Right lobe of liver (tissue), 6 donors: ENCODE measurements around the gene RASGRP1. TPM values are rescaled to one million over a fixed set of nuclear protein-coding genes. Genes with fewer than 3 reads are reported as not detected.
A peak's percentile ranks its signal among the peaks of the same experiment; 100 is the strongest.

ENCODE experiments used
- ATAC-seq, 4 donors: fragments of 200-7000 bp; cut with Tn5 transposase; one replicate each; pipeline ENCODE4 v1.9.1; 2020; ENCODE audit warnings: mild to moderate bottlenecking in 4 of 4, moderate library complexity in 4 of 4
- DNase-seq, 3 donors: peaks; one replicate each; pipeline ENCODE4 v3.0.0-alpha.2; 2020
- H3K27ac ChIP-seq, 3 donors: fragments of 200-600 bp; one replicate each; pipeline ENCODE4 v1.8.0; 2022
- H3K27me3 ChIP-seq, 2 donors: fragments of 200-600 bp; one replicate each; pipeline ENCODE4 v1.8.0; 2022
- H3K36me3 ChIP-seq, 4 donors: fragments of 200-600 bp; sonication (generic) in 1 of 4; one replicate each; pipeline versions ENCODE4 v1.5.1 to v1.8.0; 2017 to 2022; ENCODE audit warnings: control low read depth in 1 of 4
- H3K4me1 ChIP-seq, 4 donors: fragments of 200-600 bp; sonication (generic) in 1 of 4; one replicate each; pipeline versions ENCODE4 v1.5.1 to v1.8.0; 2017 to 2022; ENCODE audit warnings: control low read depth in 1 of 4
- H3K4me3 ChIP-seq, 3 donors: fragments of 200-600 bp; one replicate each; pipeline ENCODE4 v1.8.0; 2022
- H3K9me3 ChIP-seq, 4 donors: fragments of 200-600 bp; sonication (generic) in 1 of 4; one replicate each; pipeline versions ENCODE4 v1.5.1 to v1.8.0; 2017 to 2022; ENCODE audit warnings: control low read depth in 1 of 4
- POLR2A ChIP-seq: fragments of 450-650 bp; IDR thresholded peaks from one replicate; pipeline ENCODE4 v1.6.1; 2017; ENCODE audit warnings: antibody characterized with exemption, mild to moderate bottlenecking
- WGBS: methylation state at CpG from one replicate; pipeline ENCODE4 v1.1.6; 2018; ENCODE audit warnings: low coverage, low lambda C conversion rate; ENCODE audit not compliant: insufficient coverage; ENCODE audit errors: missing lambda C conversion rate; 5-methylcytosine and 5-hydroxymethylcytosine counted together
- intact Hi-C, 2 donors: fragments of 100-400 bp; cut with DNase I; formaldehyde crosslinking; loops; one replicate each; pipeline versions ENCODE4 v1.11.2 to v1.14.1; 2022
- total RNA-seq, 6 experiments: library from RNA; depleted of rRNA in 2 of 6; stranded (reverse); fragments of >200 nt in 2 of 6; fragmentation: NEBNext Ultra II Directional in 3 of 6; extraction: Animal tissue kit (Norgen Biotek cat#: 25700) in 3 of 6; gene quantifications; one replicate each; pipeline versions ENCODE4 v1.1.0 to v1.2.4, GENCODE V29; 2016 to 2023
- TF ChIP-seq, protein P1 (sequence below), 4 donors: fragments of 200-600 bp in 3 of 4; fragments of 450-650 bp in 1 of 4; IDR thresholded peaks; one replicate each; pipeline versions ENCODE4 v1.5.1 to v1.8.0; 2016 to 2022; ENCODE audit warnings: antibody characterized with exemption in 4 of 4, mild to moderate bottlenecking in 2 of 4
- donor health status: DM: no; HTN: yes; CAD: no.
- donor health status: DM: no; HTN: no; CAD: no.
- donor health status: DM: no; HTN: no; CAD: no.
- donor health status: DM: no; HTN: yes; CAD: no.
- donor health status: DM: no; HTN: yes; CAD: no.

The RASGRP1 gene
- total RNA-seq, 6 experiments from 2014 or later = 0.11 to 0.64 (median 0.32) TPM

DNA sequence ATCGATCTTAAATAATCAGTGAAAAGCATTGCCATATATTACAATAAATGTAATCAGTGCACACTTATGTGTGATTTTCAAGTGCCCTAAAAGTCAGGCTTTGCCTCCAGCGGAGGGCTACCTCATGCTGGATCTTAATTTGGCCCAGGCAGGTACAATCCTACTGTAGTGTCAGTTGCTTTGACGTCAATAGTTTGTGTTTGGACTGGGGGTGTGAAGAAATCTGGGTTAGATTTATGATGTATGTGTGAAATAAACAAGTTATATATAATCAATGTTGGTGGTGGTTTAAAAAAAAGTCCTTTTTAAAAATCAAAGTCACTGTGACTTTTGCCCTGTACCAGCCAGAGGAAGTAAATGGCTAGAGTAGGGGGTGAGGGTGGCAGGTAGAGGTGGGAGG is 14.0 kb upstream of the RASGRP1 start:
- DNase-seq = no peak
- Histone ChIP-seq H3K9me3 (no peaks in the 10 kb centered on the region), H3K4me1 (no peaks in the 10 kb centered on the region), H3K36me3 (no peaks in the 10 kb centered on the region), H3K27ac (no peak overlapping the region), H3K4me3 (no peak overlapping the region), H3K27me3 (no peaks in the 10 kb centered on the region)
- intact Hi-C loops = no loop called here
- TF ChIP-seq, protein P1, sequence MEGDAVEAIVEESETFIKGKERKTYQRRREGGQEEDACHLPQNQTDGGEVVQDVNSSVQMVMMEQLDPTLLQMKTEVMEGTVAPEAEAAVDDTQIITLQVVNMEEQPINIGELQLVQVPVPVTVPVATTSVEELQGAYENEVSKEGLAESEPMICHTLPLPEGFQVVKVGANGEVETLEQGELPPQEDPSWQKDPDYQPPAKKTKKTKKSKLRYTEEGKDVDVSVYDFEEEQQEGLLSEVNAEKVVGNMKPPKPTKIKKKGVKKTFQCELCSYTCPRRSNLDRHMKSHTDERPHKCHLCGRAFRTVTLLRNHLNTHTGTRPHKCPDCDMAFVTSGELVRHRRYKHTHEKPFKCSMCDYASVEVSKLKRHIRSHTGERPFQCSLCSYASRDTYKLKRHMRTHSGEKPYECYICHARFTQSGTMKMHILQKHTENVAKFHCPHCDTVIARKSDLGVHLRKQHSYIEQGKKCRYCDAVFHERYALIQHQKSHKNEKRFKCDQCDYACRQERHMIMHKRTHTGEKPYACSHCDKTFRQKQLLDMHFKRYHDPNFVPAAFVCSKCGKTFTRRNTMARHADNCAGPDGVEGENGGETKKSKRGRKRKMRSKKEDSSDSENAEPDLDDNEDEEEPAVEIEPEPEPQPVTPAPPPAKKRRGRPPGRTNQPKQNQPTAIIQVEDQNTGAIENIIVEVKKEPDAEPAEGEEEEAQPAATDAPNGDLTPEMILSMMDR (IDR thresholded peaks at IDR 0.05) = no peak
- TF ChIP-seq POLR2A = no peak
- 63% methylated on average over 3 of the region's 3 CpGs for WGBS
- ATAC-seq = no peak

DNA sequence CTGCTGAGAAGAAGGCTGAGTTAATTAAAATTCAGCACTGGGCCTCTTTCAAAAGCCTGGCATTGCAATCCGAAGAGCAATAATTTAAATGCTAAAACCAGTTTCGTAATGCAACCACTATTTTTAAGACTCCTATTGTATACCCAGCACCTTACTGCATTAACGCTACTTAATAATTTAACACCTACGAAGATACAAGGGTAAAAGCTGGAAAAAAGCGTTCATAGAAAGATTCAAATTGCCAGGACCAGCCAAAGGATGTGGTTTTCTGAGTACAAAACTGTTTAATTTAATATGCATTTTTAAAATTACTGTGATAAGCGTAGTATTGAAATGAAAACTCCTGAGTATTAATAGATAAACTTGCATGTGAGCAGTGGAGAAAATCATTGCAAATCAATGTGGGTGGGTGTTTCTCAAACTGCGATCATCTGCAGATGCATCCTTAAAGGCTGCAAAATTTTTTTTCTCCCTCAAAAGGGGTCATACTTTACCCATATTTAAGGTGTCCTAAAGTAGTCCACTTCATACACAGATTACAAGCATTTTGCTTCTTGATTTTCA is 12.9 kb upstream of the RASGRP1 start:
- Histone ChIP-seq H3K9me3 (no peaks in the 10 kb centered on the region), H3K4me3 (no peak overlapping the region), H3K27me3 (no peaks in the 10 kb centered on the region), H3K27ac (no peak overlapping the region), H3K36me3 (no peaks in the 10 kb centered on the region), H3K4me1 (no peaks in the 10 kb centered on the region)
- ATAC-seq (no peak), DNase-seq (no peak)
- 49% methylated on average over 6 of the region's 7 CpGs for WGBS
- TF ChIP-seq, protein P1 (IDR thresholded peaks at IDR 0.05) = no peak
- TF ChIP-seq POLR2A = no peak
- intact Hi-C loops = no loop called here

DNA sequence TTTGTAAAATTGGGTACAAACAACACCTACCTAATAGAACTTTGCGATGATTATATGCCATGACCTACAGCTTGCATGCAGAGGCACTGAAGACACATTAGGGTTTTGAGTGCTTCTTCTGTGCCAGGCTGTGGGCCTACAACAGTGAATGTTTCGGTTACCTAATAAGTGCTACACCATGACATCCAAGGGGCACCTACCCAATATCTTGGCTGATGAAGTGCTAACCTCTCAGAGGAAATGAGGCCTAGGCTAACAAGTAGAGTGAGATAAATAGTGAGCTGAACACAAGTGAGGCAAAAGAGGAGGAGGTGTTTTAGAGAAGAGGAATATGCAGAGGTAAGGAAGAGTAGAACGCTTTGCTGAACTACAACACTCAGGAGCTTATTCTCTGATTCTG is 12.2 kb upstream of the RASGRP1 start:
- Histone ChIP-seq H3K9me3 (no peaks in the 10 kb centered on the region), H3K4me1 (no peaks in the 10 kb centered on the region), H3K4me3 (no peak overlapping the region), H3K27me3 (no peaks in the 10 kb centered on the region), H3K36me3 (no peaks in the 10 kb centered on the region), H3K27ac (no peak overlapping the region)
- intact Hi-C loops = no loop called here
- ATAC-seq (peak in 1 of 4 donors; percentile 15), DNase-seq (no peak)
- 78% methylated on average over 1 of the region's 3 CpGs for WGBS
- TF ChIP-seq POLR2A = no peak
- TF ChIP-seq, protein P1 (IDR thresholded peaks at IDR 0.05) = no peak

DNA sequence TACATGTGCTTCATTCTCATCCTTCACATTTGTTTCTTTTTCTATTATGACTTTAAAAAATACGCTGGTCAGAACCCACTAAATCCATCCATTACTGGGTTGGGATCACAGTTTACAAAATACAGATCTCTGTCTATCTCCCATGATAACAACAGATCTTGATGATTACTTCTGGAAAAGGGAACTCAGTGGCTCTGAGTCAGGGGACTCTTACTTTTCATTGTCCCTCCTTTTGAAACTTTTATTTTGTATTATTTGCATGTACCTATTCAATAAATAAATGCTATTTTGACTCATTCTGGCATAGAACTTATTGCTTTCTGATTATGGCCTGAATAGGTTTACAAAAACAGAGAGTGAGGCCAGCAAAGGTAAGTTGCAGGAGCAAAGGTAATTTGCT is 11.6 kb upstream of the RASGRP1 start:
- Histone ChIP-seq H3K9me3 (no peaks in the 10 kb centered on the region), H3K27me3 (no peaks in the 10 kb centered on the region), H3K4me1 (no peaks in the 10 kb centered on the region), H3K4me3 (no peak overlapping the region), H3K36me3 (no peaks in the 10 kb centered on the region), H3K27ac (no peak overlapping the region)
- TF ChIP-seq, protein P1 (IDR thresholded peaks at IDR 0.05) = no peak
- no peak for TF ChIP-seq POLR2A
- WGBS = 50% methylated on average over 1 of the region's 1 CpG
- intact Hi-C loops = no loop called here
- ATAC-seq (no peak), DNase-seq (no peak)
